K562 (cell line): Measurements from ENCODE around the gene TARBP2. TPM values are rescaled to one million over a fixed set of nuclear protein-coding genes. Genes with fewer than 3 reads are reported as not detected.

Experiments
- ARID1B ChIP-seq: fragments of 450-650 bp; IDR thresholded peaks from 2 replicates; pipeline ENCODE4 v1.6.1; 2016; ENCODE audit warnings: antibody characterized with exemption, mild to moderate bottlenecking, inconsistent platforms
- BCLAF1 ChIP-seq, 2 experiments: fragments of 450-650 bp in 1 of 2; IDR thresholded peaks; 2 replicates each; pipeline ENCODE4 v1.6.1; 2011 to 2017; ENCODE audit warnings: low read depth in 2 of 2, antibody characterized with exemption in 1 of 2, borderline replicate concordance in 1 of 2, low read length in 1 of 2, mild to moderate bottlenecking in 1 of 2, mixed read lengths in 1 of 2; ENCODE audit not compliant: control insufficient read depth in 1 of 2
- CBFA2T3 ChIP-seq: fragments of 450-650 bp; IDR thresholded peaks from 2 replicates; pipeline ENCODE4 v1.6.1; 2017
- ELF1 ChIP-seq: fragments of 200-800 bp; sonication (Bioruptor generic); IDR thresholded peaks from 2 replicates; pipeline ENCODE4 v1.6.1; 2016; ENCODE audit warnings: missing genetic modification characterization, missing compliant biosample characterization
- ERF ChIP-seq: fragments of 450-650 bp; formaldehyde crosslinking; IDR thresholded peaks from 2 replicates; pipeline ENCODE4 v1.4.0; 2020; ENCODE audit warnings: mild to moderate bottlenecking, mixed read lengths
- ETV5 ChIP-seq: sonication (generic); formaldehyde crosslinking; IDR thresholded peaks from 2 replicates; pipeline ENCODE4 v1.4.0; 2020; ENCODE audit warnings: low read depth, mild to moderate bottlenecking, missing genetic modification reagents
- GATAD2A ChIP-seq: fragments of 450-650 bp; IDR thresholded peaks from 2 replicates; pipeline ENCODE4 v1.6.1; 2017
- KAT8 ChIP-seq: fragments of 450-650 bp; IDR thresholded peaks from 2 replicates; pipeline ENCODE4 v1.6.1; 2016; ENCODE audit warnings: low read depth, mild to moderate bottlenecking
- KLF6 ChIP-seq: fragments of 250-450 bp; sonication (Bioruptor Pico); IDR thresholded peaks from 2 replicates; pipeline ENCODE4 v1.4.0; 2020; ENCODE audit warnings: mild to moderate bottlenecking, moderate library complexity, borderline replicate concordance
- NCOA2 ChIP-seq, 2 experiments: fragments of 450-650 bp; IDR thresholded peaks; 2 replicates each; pipeline ENCODE4 v1.6.1; 2018; ENCODE audit warnings: mild to moderate bottlenecking in 2 of 2, moderate library complexity in 1 of 2; ENCODE audit not compliant: partially characterized antibody in 2 of 2
- NR0B1 ChIP-seq: fragments of 450-650 bp; IDR thresholded peaks from one replicate; pipeline ENCODE4 v1.6.1; 2018; ENCODE audit warnings: mild to moderate bottlenecking, moderate library complexity; ENCODE audit not compliant: partially characterized antibody
- RBFOX2 ChIP-seq: fragments of 200-400 bp; formaldehyde crosslinking; IDR thresholded peaks from 2 replicates; pipeline ENCODE4 v1.6.1; 2017; ENCODE audit warnings: low read depth, mild to moderate bottlenecking, low read length, moderate library complexity
- SRSF3 ChIP-seq: fragments of 200-400 bp; formaldehyde crosslinking; IDR thresholded peaks from 2 replicates; pipeline ENCODE4 v1.6.1; 2016; ENCODE audit warnings: mild to moderate bottlenecking, low read length, moderate library complexity; ENCODE audit not compliant: insufficient read depth
- UBTF ChIP-seq, 2 experiments: IDR thresholded peaks; 2 replicates each; pipeline ENCODE4 v1.6.1; 2012; ENCODE audit warnings: improper control_type of control experiment in 2 of 2, low read depth in 2 of 2, low read length in 2 of 2, borderline replicate concordance in 1 of 2
- ZBTB43 ChIP-seq: sonication (generic); formaldehyde crosslinking; IDR thresholded peaks from 2 replicates; pipeline ENCODE4 v1.8.0; 2023; ENCODE audit warnings: mild to moderate bottlenecking, missing genetic modification reagents
- ZC3H8 ChIP-seq: fragments of 450-650 bp; IDR thresholded peaks from 2 replicates; pipeline ENCODE4 v1.6.1; 2017
- ZNF197 ChIP-seq: fragments of 200-800 bp; sonication (Bioruptor generic); IDR thresholded peaks from 2 replicates; pipeline ENCODE4 v1.6.1; 2016; ENCODE audit warnings: low read depth, missing genetic modification characterization, missing compliant biosample characterization
- ZNF24 ChIP-seq: fragments of 450-650 bp; IDR thresholded peaks from 2 replicates; pipeline ENCODE4 v1.6.1; 2016
- ZNF695 ChIP-seq: fragments of 450-650 bp; formaldehyde crosslinking; IDR thresholded peaks from 2 replicates; pipeline ENCODE4 v1.4.0; 2020; ENCODE audit warnings: mild to moderate bottlenecking, moderate library complexity
- polyA plus RNA-seq, 8 experiments: library from polyadenylated mRNA; depleted of rRNA in 4 of 8; stranded (reverse) in 5 of 8; unstranded in 3 of 8; fragments of >200 nt; fragmentation: Nextera tagmentation in 2 of 8; fragmentation: Illumina TruSeq in 1 of 8; extraction: Ambion mirVana in 2 of 8; extraction: Trizol in 1 of 8; gene quantifications; 2 replicates each; pipeline versions ENCODE4 v1.2.1 to v1.2.3, GENCODE V29; 2011 to 2014; ENCODE audit warnings: inconsistent platforms in 1 of 8, missing spikeins in 1 of 8
- total RNA-seq, 7 experiments: library from RNA; depleted of rRNA in 6 of 7; stranded (reverse); fragments of >200 nt in 6 of 7; fragmentation: Illumina TruSeq in 2 of 7; extraction: Trizol in 2 of 7; gene quantifications; 2 replicates each; pipeline versions ENCODE4 v1.2.1 to v1.2.3, GENCODE V29; 2011 to 2021; ENCODE audit warnings: low replicate concordance in 1 of 7

The TARBP2 gene
- total and polyA plus RNA-seq, 9 of the 15 experiments (the other 6 are each of a cell fraction or from before 2014, with no cell fraction given), result 5.6 to 69.0 (median 44.6) TPM

GRCh38 chr12:53500776-53501614, at the start of gene TARBP2 (continued):
- TF ChIP-seq BCLAF1 (IDR thresholded peaks at IDR 0.05; ENCODE audit: borderline replicate concordance in 1 of 2, control insufficient read depth in 1 of 2, low read depth in 2 of 2, low read length in 1 of 2), result no peak
- TF ChIP-seq CBFA2T3, result 0 out of 2 replicates have a peak, but pooled peaks have one; percentile 2
- no peak for TF ChIP-seq GATAD2A
- TF ChIP-seq ZNF695, result 0 out of 2 replicates have a peak, but pooled peaks have one; percentile 66
- TF ChIP-seq ELF1, result peak; percentile 45; the same call in 1 of the 2 replicates
- 0 out of 4 replicates have a peak, but pooled peaks of 1 of the 2 experiments have one; percentile 28 for TF ChIP-seq UBTF (IDR thresholded peaks at IDR 0.05; ENCODE audit: borderline replicate concordance in 1 of 2, low read depth in 2 of 2, low read length in 2 of 2)
- peak; percentile 54; the same call in 1 of the 2 replicates for TF ChIP-seq ZBTB43 (CRISPR knock-in tag)
- no peak for TF ChIP-seq NR0B1
- TF ChIP-seq ERF (CRISPR knock-in tag), result peak; percentile 88
- no peak for TF ChIP-seq ETV5 (CRISPR knock-in tag)
- TF ChIP-seq KAT8, result no peak
- peak; percentile 97 for TF ChIP-seq RBFOX2
- peak; percentile 26; the same call in 1 of the 2 replicates for TF ChIP-seq ARID1B
- no peak for TF ChIP-seq ZC3H8
- TF ChIP-seq ZNF197 (CRISPR knock-in tag), result peak; percentile 73; the same call in 1 of the 2 replicates
- TF ChIP-seq ZNF24, result no peak
- no peak for TF ChIP-seq NCOA2 (IDR thresholded peaks at IDR 0.05; ENCODE audit: partially characterized antibody in 2 of 2)
- TF ChIP-seq KLF6, result peak; percentile 82; the same call in 1 of the 2 replicates
- TF ChIP-seq SRSF3, result no peak
